ENCODE results near the gene LURAP1L. TPM values are rescaled to one million over a fixed set of nuclear protein-coding genes. Genes with fewer than 3 reads are reported as not detected.

The LURAP1L gene
- total RNA-seq, 1 experiment from 2014 or later: 0.13 TPM

- Histone ChIP-seq H3K56ac (ENCODE audit: insufficient read length, low read depth, low read length) (no peak overlapping the region), H2AFZ (ENCODE audit: low read length) (no peak overlapping the region), H2BK15ac (ENCODE audit: low read depth, low read length) (no peak overlapping the region), H4K5ac (ENCODE audit: insufficient read length, low read depth, low read length) (no peak overlapping the region), H4K91ac (ENCODE audit: insufficient read length, low read depth, low read length) (no peak overlapping the region), H3K27ac (ENCODE audit: insufficient read length, low read depth, low read length) (no peak overlapping the region), H4K8ac (replicated peaks; ENCODE audit: insufficient read length, low read depth, low read length) (no peak overlapping the region), H3K23me2 (ENCODE audit: insufficient read length, low read depth, low read length, poor library complexity, severe bottlenecking) (no peaks in the 10 kb centered on the region), H2BK20ac (ENCODE audit: low read depth, low read length, poor library complexity, severe bottlenecking) (no peak overlapping the region), H3K14ac (ENCODE audit: insufficient read depth, low read length) (no peak overlapping the region), H2BK120ac (ENCODE audit: low read depth, low read length, poor library complexity, severe bottlenecking) (no peak overlapping the region), H3K18ac (ENCODE audit: insufficient read length, low read depth, low read length) (no peak overlapping the region), H3K9ac (ENCODE audit: extremely low read depth, insufficient read length, low read length) (no peak overlapping the region), H3K23ac (ENCODE audit: insufficient read length, low read depth, low read length) (no peak overlapping the region), H3K4me2 (ENCODE audit: insufficient read depth, insufficient read length, low read length) (no peak overlapping the region), H3T11ph (ENCODE audit: low read length) (no peak overlapping the region), H2AK5ac (ENCODE audit: insufficient read length, low read length) (no peak overlapping the region), H3K79me2 (ENCODE audit: insufficient read depth, low read length) (no peaks in the 10 kb centered on the region), H3K4ac (ENCODE audit: low read depth, low read length) (no peak overlapping the region), H3K79me1 (ENCODE audit: insufficient read depth, low read depth, low read length, poor library complexity, severe bottlenecking) (no peaks in the 10 kb centered on the region), H2BK12ac (ENCODE audit: insufficient read length, low read depth, low read length) (no peak overlapping the region), H3K9me3 (ENCODE audit: control insufficient read depth, low read depth, low read length) (no peaks in the 10 kb centered on the region), H3K27me3 (ENCODE audit: insufficient read depth, low read length) (no peaks in the 10 kb centered on the region), H4K20me1 (ENCODE audit: control insufficient read depth, insufficient read depth, insufficient read length) (no peaks in the 10 kb centered on the region), H2BK5ac (ENCODE audit: insufficient read length, low read length) (no peak overlapping the region), H3K4me1 (ENCODE audit: insufficient read depth, low read length) (no peaks in the 10 kb centered on the region)
- H3K36me3 Mint-ChIP-seq (ENCODE audit: insufficient read depth in 1 of 3, low read depth in 3 of 3): no peaks in the 10 kb centered on the region
- no peaks in the 10 kb centered on the region for H3K27me3 Mint-ChIP-seq (ENCODE audit: low read depth)
- TF ChIP-seq, protein P1, sequence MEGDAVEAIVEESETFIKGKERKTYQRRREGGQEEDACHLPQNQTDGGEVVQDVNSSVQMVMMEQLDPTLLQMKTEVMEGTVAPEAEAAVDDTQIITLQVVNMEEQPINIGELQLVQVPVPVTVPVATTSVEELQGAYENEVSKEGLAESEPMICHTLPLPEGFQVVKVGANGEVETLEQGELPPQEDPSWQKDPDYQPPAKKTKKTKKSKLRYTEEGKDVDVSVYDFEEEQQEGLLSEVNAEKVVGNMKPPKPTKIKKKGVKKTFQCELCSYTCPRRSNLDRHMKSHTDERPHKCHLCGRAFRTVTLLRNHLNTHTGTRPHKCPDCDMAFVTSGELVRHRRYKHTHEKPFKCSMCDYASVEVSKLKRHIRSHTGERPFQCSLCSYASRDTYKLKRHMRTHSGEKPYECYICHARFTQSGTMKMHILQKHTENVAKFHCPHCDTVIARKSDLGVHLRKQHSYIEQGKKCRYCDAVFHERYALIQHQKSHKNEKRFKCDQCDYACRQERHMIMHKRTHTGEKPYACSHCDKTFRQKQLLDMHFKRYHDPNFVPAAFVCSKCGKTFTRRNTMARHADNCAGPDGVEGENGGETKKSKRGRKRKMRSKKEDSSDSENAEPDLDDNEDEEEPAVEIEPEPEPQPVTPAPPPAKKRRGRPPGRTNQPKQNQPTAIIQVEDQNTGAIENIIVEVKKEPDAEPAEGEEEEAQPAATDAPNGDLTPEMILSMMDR (conservative IDR thresholded peaks at IDR 0.05): no peak
- H3K9me3 Mint-ChIP-seq: peaks cover 0 to 7% of the 10 kb centered on the region in 2 experiments; a peak in 2 of 5 replicates
- DNase-seq: no peak
- H3K4me1 Mint-ChIP-seq: peaks cover 0 to 8% of the 10 kb centered on the region in 2 experiments; a peak in 3 of 4 replicates
- no peak overlapping the region for H3K27ac Mint-ChIP-seq
- WGBS (ENCODE audit: extremely low coverage, insufficient read length, low lambda C conversion rate): no CpG with 5 or more reads among the region's 4 CpGs
- H3K4me3 Mint-ChIP-seq: no peak overlapping the region
These were observed 68.9 kb downstream of the LURAP1L start for GRCh38 chr9:12843735-12844134.

Data from H9 (cell line).